GM10266 (cell line): ENCODE measurements around the gene TLL2.

Source experiments
- DNase-seq: peaks from one replicate; pipeline ENCODE4 v3.0.0; 2012; ENCODE audit errors: extremely low spot score
- TF ChIP-seq, protein P1 (sequence below): IDR thresholded peaks from 2 replicates; pipeline ENCODE4 v1.5.1; 2012; ENCODE audit warnings: mild to moderate bottlenecking, low read depth; ENCODE audit not compliant: control insufficient read depth, insufficient read depth; ENCODE audit errors: missing control alignments

TLL2 gene

DNA sequence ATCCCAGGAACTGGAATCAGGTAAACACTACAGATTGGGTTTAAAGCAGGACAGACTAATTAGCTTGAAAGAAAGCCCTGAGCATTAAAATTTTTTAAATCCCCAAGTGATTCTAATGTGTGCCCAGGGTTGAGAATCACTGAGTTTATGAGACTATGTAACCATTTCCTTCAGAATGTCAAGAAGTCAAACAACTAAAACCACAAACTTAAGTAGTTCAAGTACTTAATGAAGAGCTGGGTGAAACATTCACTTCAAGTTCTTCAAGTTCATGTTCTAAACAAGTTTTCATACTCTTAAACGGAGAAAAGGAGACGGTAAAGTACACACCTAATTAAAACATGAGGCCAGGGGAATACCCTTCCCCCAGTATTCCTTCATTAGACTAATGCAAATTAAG is 28.2 kb upstream of the TLL2 start:
- DNase-seq: no peak
- TF ChIP-seq, protein P1, sequence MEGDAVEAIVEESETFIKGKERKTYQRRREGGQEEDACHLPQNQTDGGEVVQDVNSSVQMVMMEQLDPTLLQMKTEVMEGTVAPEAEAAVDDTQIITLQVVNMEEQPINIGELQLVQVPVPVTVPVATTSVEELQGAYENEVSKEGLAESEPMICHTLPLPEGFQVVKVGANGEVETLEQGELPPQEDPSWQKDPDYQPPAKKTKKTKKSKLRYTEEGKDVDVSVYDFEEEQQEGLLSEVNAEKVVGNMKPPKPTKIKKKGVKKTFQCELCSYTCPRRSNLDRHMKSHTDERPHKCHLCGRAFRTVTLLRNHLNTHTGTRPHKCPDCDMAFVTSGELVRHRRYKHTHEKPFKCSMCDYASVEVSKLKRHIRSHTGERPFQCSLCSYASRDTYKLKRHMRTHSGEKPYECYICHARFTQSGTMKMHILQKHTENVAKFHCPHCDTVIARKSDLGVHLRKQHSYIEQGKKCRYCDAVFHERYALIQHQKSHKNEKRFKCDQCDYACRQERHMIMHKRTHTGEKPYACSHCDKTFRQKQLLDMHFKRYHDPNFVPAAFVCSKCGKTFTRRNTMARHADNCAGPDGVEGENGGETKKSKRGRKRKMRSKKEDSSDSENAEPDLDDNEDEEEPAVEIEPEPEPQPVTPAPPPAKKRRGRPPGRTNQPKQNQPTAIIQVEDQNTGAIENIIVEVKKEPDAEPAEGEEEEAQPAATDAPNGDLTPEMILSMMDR: no peak

DNA sequence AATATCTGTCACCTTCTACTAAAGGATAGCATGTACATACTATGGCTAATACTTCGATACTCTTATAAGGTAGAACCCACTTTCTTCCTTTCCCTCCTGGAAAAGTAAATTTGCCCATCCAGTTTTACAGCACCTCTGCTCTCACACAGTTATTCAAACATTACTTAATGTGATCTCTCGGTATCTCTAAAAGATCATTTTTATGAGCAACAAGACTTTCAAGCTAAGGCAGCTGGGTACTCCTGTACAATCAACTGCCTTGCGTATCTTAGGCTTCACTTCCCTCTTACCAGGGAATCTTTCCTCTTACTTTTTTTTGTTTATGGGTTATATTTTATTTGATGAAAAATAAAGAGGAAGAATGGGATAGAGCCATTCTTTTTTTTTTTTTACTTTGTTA is 26.5 kb upstream of the TLL2 start:
- DNase-seq: no peak
- TF ChIP-seq, protein P1: no peak

DNA sequence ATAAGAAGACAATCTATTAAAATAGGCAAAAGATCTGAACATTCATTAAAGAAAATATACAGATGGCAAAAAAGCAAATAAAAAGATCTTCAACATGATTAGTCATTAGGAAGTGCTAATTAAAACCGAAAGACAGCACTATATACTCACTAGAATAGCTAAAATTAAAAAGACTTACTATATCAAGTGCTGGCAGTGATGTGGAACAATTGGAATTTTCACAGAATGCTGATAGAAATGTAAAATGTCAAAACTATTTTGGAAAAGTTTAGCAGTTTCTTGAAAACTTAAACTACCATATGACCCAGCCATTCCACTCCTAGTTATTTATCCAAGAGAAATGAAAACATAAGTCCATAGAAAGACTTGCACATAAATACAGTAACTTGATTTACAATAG is 25.0 kb upstream of the TLL2 start:
- DNase-seq: no peak
- TF ChIP-seq, protein P1: no peak

DNA sequence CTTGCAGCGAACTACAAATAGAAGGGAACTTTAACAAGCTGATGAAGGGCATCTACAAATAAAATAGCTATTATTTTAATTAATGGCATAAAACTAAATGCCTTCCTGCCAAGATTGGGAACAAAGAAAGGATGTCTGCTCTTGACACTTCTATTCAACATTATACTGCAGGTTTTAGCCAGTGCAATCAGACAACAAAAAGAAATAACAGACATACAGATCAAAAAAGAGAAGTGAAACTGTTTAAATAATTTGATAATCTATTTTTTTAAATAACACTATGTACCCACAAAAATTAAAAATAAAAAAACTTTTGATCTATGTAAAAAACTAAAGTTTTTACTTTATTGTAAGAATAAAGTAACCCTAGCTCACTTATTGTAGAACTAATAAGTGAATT is 22.4 kb upstream of the TLL2 start:
- DNase-seq: no peak
- TF ChIP-seq, protein P1: no peak

DNA sequence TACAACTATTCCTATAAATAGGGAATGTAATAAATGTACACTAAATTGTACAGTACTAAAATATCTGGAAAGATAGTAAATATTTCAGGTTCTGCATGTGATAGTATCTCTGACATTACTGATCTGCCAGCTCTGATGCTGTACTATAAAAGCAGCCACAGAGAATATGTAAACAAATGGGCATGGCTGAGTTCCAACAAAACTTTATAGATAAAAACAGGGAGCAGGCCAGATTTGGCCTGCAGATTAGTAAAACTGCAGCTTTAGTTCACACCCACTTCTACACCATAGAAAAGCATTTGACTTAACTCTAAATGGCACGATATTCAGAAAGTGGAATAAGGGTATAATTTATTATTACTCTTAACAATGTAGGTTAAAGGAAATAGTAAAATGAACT is 18.8 kb upstream of the TLL2 start:
- TF ChIP-seq, protein P1: no peak
- no peak for DNase-seq

DNA sequence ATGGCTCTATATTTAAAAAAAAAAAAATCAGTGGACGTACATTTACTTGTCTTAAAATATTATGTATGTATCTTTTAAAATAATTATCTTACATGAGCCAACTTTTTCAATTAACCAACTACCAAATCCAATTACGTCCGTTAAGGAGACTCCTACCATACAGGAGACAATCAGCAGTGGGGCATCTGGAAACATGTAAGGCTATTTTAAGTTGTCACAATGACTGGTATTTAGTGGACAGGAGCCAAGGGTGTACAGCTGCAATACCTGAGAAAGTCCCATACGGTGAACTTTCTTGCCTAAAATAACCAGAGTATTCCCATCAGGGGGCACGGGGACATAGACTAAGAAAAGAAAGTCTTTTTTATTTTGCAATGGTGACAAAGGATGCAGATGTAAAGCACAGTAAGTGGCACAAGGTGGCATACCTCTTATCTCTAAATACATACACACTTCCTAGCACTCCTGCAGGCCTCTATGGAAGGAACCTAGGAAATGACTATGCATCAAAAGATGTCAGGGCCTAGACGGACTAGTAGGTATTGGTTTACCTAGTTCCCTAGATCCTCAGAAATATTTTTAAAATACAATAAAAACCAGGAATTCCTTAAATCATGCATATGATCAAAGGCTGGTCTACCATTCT is 16.0 kb upstream of the TLL2 start:
- DNase-seq: no peak

DNA sequence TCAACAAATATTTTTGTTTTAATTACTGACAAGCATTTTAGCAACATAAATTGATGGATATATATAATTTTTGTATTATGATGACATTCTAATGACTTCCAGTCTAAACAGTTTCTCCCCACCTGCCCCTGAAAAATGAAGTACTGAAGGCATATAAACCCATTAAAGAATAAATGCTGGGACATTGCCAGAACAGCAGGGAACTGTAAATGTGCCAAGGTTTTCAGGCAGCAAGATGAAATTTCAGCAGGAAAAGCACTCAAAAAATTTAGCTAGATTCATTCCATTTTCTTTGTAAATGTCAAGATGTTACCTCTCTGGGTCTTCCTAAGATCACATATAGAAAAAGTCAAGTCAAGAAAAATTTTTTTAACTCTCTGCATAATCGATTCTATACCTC is 11.0 kb upstream of the TLL2 start:
- no peak for DNase-seq
- TF ChIP-seq, protein P1: no peak

More for the DNA sequence above, 16.0 kb upstream of the TLL2 start:
- TF ChIP-seq, protein P1: no peak
